ENCODE data around the gene DHRSX. TPM values are rescaled to one million over a fixed set of nuclear protein-coding genes. Genes with fewer than 3 reads are reported as not detected.

DHRSX gene
- polyA plus RNA-seq, 3 donors, result 12.9 to 33.2 (median 28.3) TPM

- Histone ChIP-seq H3K36me3 (replicated peaks in 1 of 2; ENCODE audit: control insufficient read depth in 1 of 2, insufficient read depth in 2 of 2, low read length in 2 of 2) (peaks cover under 1 to 6% of the 10 kb centered on the region in 2 donors), H3K4me2 (replicated peaks; ENCODE audit: extremely low read depth, low read length, poor library complexity, severe bottlenecking) (no peak overlapping the region), H4K20me1 (ENCODE audit: insufficient read depth, low read length) (no peaks in the 10 kb centered on the region), H3K79me2 (ENCODE audit: insufficient read depth, low read length) (no peaks in the 10 kb centered on the region), H2AFZ (ENCODE audit: insufficient read depth, low read depth, low read length, poor library complexity, severe bottlenecking) (no peak overlapping the region), H3K9ac (ENCODE audit: insufficient read depth, low read length, poor library complexity, severe bottlenecking) (no peak overlapping the region), H3K27ac (ENCODE audit: low read depth in 1 of 2, low read length in 2 of 2) (no peak overlapping the region), H3K27me3 (ENCODE audit: control insufficient read depth in 2 of 2, insufficient read depth in 2 of 2, low read length in 2 of 2) (no peaks in the 10 kb centered on the region), H3K4me3 (replicated peaks in 1 of 3; ENCODE audit: low read depth in 2 of 3, low read length in 3 of 3) (no peak overlapping the region), H3K9me3 (replicated peaks in 1 of 2; ENCODE audit: control insufficient read depth in 1 of 2, insufficient read depth in 1 of 2, low read length in 2 of 2) (no peaks in the 10 kb centered on the region), H3K4me1 (ENCODE audit: control insufficient read depth in 1 of 2, insufficient read depth in 2 of 2, low read length in 2 of 2) (peaks cover 0 to 2% of the 10 kb centered on the region in 2 donors)
- Mint-ChIP-seq H3K9me3 (peaks cover 0 to 14% (median 4%) of the 10 kb centered on the region in 7 donors), H3K27me3 (ENCODE audit: low read depth in 3 of 3) (no peaks in the 10 kb centered on the region), H3K4me3 (no peak overlapping the region), H3K4me1 (peaks cover 10% of the 10 kb centered on the region), H3K27ac (no peak overlapping the region), H3K36me3 (peaks cover 19 to 23% of the 10 kb centered on the region in 2 donors)
- WGBS (ENCODE audit: insufficient coverage), result 81% methylated on average over 6 of the region's 7 CpGs
- intact Hi-C loops (cut with micrococcal nuclease), result no loop called here
- TF ChIP-seq CTCF (IDR thresholded peaks at IDR 0.05), result no peak
- no peak for DNase-seq
Observed at GRCh38 chrX:2346158-2346557, 154.6 kb downstream of the DHRSX start.

- Mint-ChIP-seq H3K27me3 (ENCODE audit: low read depth in 3 of 3) (no peaks in the 10 kb centered on the region), H3K27ac (no peak overlapping the region), H3K36me3 (peaks cover 23 to 29% of the 10 kb centered on the region in 2 donors), H3K4me3 (no peak overlapping the region), H3K4me1 (peaks cover 13% of the 10 kb centered on the region), H3K9me3 (peaks cover 0 to 14% (median 2%) of the 10 kb centered on the region in 7 donors)
- no peak overlapping the region for H2AFZ ChIP-seq (ENCODE audit: insufficient read depth, low read depth, low read length, poor library complexity, severe bottlenecking)
- DNase-seq, result no peak
- H3K36me3 ChIP-seq (replicated peaks in 1 of 2; ENCODE audit: control insufficient read depth in 1 of 2, insufficient read depth in 2 of 2, low read length in 2 of 2), result peaks cover 6 to 7% of the 10 kb centered on the region in 2 donors
- no peak overlapping the region for H3K4me3 ChIP-seq (replicated peaks in 1 of 3; ENCODE audit: low read depth in 2 of 3, low read length in 3 of 3)
- peaks cover 0 to 2% of the 10 kb centered on the region in 2 donors for H3K4me1 ChIP-seq (ENCODE audit: control insufficient read depth in 1 of 2, insufficient read depth in 2 of 2, low read length in 2 of 2)
- no CpG with 5 or more reads among the region's 4 CpGs for WGBS (ENCODE audit: insufficient coverage)
- TF ChIP-seq CTCF (IDR thresholded peaks at IDR 0.05), result no peak
- H3K27me3 ChIP-seq (ENCODE audit: control insufficient read depth in 2 of 2, insufficient read depth in 2 of 2, low read length in 2 of 2), result no peaks in the 10 kb centered on the region
- H3K79me2 ChIP-seq (ENCODE audit: insufficient read depth, low read length), result no peaks in the 10 kb centered on the region
- H3K9ac ChIP-seq (ENCODE audit: insufficient read depth, low read length, poor library complexity, severe bottlenecking), result no peak overlapping the region
- no peak overlapping the region for H3K4me2 ChIP-seq (replicated peaks; ENCODE audit: extremely low read depth, low read length, poor library complexity, severe bottlenecking)
- intact Hi-C loops (cut with micrococcal nuclease), result no loop called here
- H3K9me3 ChIP-seq (replicated peaks in 1 of 2; ENCODE audit: control insufficient read depth in 1 of 2, insufficient read depth in 1 of 2, low read length in 2 of 2), result no peaks in the 10 kb centered on the region
- H4K20me1 ChIP-seq (ENCODE audit: insufficient read depth, low read length), result no peaks in the 10 kb centered on the region
- H3K27ac ChIP-seq (ENCODE audit: low read depth in 1 of 2, low read length in 2 of 2), result no peak overlapping the region
Observed at GRCh38 chrX:2345562-2345961, 155.2 kb downstream of the DHRSX start.

All from CD14-positive monocyte (primary cell).